ENCODE measurements around the gene FOXI2.

The FOXI2 gene

DNA sequence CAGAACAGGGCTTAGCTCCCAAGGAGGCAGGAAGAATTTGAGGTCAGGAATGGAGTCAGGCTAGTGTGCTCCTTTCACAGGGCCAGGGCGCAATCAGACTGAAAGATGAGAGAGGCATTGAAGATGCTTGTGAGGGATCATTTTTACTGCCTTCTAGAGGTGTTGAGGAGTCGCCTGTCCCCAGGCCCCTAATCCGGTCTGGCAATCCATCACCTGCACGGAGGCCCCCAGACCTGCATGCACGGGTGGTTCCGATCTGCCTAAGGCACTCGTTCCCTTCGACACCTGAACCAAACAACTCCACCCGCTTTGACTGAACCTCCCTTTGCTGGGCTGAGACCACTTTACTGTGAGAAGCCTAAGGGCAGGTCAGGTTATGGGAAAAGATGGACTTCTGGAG lies 8.0 kb downstream of the FOXI2 start:
- no peak for DNase-seq

DNA sequence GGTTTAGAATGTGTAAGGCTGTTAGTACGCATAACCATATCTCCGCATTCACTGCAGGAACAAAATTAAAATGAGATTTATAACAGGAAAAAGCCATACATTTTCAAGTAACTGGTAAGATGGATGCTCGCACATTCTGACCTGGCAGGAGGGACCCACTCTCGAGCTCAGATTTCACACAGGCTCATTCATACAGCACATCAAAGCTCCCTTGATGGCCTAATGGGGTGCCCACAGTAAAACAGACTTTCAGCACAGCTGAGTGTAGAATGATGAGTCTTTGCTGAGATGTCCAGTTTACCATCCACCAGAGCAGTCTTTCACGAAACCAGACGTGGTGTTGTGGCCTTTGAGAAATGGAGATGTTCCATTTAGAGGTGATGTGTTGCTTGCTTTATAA lies 8.9 kb downstream of the FOXI2 start:
- DNase-seq = no peak

DNA sequence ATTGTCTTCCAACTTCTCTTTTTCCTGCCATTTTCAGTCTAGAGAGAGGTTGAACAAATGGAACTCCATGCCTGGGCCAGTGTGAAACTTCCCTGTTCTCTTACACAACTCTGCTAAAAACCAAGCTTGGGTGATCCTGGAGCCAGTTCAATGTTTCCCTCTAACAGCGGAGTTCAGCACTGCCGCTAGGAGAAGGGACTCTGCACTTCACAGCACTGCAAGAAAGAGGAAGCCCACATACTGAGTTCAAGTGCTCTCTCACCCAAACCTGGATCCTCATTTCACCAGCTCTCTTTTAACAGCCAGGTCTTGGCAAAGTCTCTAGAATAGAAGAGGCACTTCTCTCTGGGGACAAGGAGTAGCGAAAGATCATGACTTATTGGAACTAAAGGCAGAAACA lies 18.8 kb downstream of the FOXI2 start:
- DNase-seq = no peak

DNA sequence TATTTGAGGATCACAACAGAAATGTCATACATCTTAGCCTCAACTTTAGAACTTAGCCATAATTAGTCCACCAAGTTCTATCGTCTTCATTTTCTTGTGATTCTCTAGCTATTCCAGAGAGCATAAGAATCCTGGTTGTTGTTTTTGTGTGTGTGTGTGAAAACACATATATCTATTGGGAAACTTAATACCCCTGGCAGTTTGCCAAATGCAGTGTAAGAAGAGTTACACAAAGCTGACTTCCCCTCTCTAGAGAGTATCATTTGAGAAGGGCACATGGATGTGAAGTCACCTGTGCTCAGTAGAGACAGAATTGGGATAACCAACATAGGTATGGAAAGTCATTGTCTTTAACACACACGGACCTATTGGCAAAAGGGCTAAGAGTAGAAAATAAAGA lies 19.3 kb downstream of the FOXI2 start:
- no peak for DNase-seq

DNA sequence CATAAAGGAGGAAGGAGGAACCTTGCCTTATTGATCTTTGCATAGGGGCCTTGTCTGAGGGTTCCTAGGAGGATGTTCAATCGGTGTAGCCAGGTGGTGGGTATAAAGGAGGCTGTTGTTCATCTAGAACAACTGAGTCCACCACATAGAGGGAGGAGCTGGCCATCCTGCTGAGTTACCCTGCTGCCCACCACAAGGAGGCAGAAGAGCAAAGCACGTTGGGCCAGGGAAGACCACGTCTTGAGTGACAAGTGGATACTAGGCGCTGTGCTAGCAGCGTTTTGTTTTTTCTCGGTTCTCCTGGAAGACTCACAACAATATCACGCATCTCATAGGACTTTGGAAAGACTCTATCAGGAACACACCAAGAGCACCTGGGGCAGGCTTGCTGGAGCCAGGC lies 20.0 kb downstream of the FOXI2 start:
- DNase-seq = no peak

DNA sequence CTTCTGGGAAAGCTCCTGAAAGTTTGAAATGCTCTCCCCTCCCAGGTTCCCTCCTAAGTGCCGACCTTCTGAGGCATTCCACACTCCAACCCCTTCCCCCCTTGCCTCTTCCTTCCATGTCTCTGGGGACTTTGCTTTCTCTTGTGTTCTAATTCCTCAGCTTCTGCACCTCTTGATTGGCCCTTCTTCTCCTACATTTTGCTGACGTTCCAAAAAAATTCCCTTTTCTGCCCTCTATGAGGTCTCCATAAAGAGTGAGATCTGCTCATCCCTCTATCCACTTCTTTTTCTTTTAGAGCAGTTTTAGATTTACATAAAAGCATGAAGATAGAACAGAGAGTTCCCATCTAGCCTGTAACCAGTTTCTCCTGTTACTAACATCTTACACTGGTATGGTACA lies 22.3 kb downstream of the FOXI2 start:
- DNase-seq = no peak

DNA sequence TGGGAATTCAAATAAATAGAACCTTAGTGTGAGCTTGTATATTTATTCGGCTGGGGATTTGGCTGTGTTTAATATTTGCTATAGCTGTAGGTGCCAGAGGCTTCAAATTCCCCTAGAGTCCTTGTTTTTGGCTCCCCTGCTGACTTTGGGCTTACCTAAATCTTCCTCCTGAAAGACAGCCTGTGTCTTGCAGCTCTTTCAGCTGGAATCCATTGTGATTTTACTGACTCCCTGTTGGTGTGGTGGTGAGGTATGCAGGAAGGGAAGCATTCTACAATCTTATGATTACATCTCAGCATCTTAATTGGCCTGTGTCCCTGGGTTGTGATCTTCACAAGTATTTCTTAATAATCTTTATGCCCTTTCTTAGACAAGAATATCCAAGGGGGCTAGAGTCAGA lies 25.9 kb downstream of the FOXI2 start:
- no peak for DNase-seq

DNA sequence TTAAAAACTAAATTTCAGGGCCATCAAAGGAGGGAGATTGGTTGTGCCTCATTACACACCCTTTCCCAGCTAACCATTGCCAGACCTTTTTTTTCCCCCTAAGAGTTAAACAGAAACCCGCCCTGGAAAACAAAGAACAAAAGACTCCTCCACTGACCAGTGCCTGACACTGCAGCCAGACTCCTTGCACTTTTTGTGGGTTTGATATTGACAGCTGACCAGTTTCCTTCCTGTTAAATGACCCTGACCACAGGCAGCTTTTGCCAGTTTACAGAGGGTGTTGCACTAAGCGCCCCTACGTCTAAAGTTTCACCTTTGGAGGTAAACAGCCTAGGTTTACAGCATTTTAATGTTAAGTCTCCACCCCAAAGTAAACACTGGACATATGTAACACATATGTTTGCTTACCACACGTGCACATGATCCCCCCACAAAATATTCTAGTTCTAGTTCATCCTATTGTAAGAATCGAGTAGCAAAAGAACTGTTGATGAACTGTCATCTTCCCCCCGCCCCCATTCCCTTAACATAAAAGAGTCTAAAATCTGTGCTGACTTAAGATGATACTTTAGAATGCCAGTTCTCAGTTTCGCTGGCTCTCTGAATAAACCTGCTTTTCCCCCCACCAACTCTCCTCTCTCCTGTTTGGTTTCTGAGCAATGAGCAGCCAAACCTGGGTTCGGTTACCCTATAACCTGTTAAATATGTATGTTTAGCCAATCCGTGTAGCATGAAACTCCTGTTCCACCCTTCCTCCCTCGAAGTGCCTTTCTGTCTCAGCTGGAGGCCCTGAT lies 38.0 kb downstream of the FOXI2 start:
- DNase-seq = no peak

DNA sequence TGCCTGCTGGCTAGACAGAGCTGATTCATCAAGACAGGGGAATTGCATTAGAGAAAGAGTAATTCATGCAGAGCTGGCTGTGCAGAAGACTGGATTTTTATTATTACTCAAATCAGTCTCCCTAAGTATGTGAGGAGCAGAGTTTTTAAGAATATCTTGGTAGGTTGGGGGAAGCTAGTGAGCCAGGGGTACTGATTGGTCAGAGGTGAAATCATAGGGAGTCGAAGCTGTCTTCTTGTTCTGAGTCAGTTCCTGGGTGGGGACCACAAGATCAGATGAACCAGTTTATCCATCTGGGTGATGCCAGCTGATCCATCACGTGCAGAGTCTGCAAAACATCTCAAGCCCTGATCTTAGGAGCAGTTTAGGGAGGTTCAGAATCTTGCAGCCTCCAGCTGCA lies 39.8 kb downstream of the FOXI2 start:
- DNase-seq = no peak

DNA sequence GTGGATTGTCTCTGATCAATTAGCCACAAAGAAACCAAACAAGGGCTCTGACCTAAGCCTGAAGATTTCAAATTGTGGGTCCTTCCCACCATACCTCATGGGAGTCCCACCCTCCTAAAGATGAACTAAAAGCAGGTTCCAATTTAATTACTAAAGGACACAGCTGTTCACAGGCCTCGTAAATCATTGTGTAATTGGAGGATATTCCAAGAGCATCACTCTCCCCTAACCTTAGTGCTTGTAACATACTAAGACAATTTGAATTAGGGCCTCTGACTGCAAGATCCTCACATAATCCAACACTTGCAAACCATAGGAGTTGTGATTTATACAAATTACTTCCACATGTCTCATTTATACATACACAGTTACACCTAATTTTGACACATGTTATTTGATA lies 44.4 kb downstream of the FOXI2 start:
- DNase-seq = no peak

DNA sequence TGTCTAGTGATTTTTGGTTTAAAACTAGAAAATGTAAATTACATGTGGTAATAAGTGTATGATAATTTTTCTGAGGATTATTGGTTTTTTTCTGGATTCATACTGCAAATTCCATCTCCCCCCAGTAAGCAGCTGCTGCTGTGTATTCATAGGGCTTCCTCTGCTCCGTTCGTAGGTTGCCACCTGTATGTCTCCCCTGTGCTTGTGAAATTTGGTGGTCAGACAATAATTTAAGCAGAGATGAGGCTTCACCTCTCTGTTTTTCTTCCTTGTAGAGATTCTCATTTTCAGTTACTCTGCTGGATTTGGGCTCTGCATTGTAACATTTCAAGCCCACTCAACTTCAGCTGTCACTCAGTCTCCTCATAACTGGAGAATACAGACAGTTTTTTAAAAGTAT lies 50.9 kb downstream of the FOXI2 start:
- no peak for DNase-seq

DNA sequence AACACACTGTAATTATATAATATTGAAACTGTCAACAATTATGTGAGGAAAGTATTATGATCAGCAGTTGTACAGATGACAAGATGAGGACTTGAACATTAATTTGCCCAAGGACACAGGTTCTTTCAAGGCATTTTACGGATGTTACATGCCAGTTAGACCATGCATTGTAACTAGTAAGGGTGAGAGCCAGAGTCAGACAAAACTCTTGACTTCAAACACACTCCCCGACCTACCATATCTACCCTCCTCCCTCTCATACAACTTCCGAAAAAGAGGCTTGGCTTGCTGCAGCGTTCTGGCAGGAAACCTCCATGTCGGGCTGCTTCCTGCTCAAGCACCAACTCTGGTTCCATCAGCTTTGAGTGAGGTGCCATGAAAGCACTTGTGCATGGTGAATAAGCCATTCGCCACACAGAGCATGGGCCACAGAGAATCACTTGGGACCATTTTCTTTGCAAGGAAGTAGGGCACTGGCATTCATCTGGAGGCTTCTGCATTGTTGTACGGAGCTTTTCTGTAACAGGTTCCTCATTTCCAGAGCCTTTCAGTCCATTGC lies 53.2 kb downstream of the FOXI2 start:
- DNase-seq = no peak

All from fibroblast of upper back skin (primary cell).